Neutrophil (primary cell): ENCODE data around the gene ITPA.

Experiments used
- H3K27ac ChIP-seq: fragments of 200-600 bp; sonication (generic); 2 replicates; pipeline ENCODE4 v1.5.1; 2016; ENCODE audit warnings: mild to moderate bottlenecking, moderate library complexity
- H3K27me3 ChIP-seq: fragments of 200-600 bp; sonication (generic); 2 replicates; pipeline ENCODE4 v1.6.0; 2016; ENCODE audit warnings: mild to moderate bottlenecking
- H3K36me3 ChIP-seq: fragments of 200-600 bp; sonication (generic); 2 replicates; pipeline ENCODE4 v1.5.1; 2017
- H3K4me1 ChIP-seq, 2 experiments: fragments of 200-600 bp in 1 of 2; sonication (generic) in 1 of 2; 1 replicate in 1 of 2; 2 replicates in 1 of 2; pipeline versions ENCODE4 v1.5.1 to v1.6.1; 2013 to 2016; ENCODE audit warnings: low read depth in 1 of 2, low read length in 1 of 2, mild to moderate bottlenecking in 1 of 2, moderate library complexity in 1 of 2; ENCODE audit not compliant: control insufficient read depth in 1 of 2, insufficient read depth in 1 of 2
- H3K4me3 ChIP-seq, 2 experiments: fragments of 200-600 bp in 1 of 2; sonication (generic) in 1 of 2; 1 replicate in 1 of 2; 2 replicates in 1 of 2; pipeline ENCODE4 v1.5.1; 2013 to 2016; ENCODE audit warnings: low read depth in 1 of 2, low read length in 1 of 2, mild to moderate bottlenecking in 1 of 2, moderate library complexity in 1 of 2
- H3K9me3 ChIP-seq: fragments of 200-600 bp; sonication (generic); 2 replicates; pipeline ENCODE4 v1.5.1; 2016
- CTCF ChIP-seq: fragments of 200-600 bp; sonication (generic); IDR thresholded peaks from 2 replicates; pipeline ENCODE4 v1.5.1; 2016; ENCODE audit warnings: antibody characterized with exemption

ITPA gene

DNA sequence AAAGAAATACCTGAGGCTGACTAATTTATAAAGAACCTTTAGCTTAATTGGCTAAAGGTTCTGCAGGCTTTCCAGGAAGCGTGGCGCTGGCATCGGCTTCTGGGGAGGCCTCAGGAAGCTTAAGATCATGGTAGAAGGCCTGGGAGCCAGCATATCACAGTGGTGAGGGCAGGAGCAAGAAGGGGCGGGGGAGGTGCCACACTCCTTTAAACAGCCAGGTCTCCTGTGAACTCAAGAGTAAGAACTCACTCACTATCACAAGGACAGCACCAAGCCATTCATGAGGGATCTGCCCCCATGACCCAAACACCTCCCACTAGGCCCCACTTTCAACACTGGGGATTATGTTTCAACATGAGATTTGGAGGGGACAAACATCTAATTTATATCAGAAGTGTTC, 64.1 kb downstream of the ITPA start:
- TF ChIP-seq CTCF: no peak
- Histone ChIP-seq H3K9me3 (no peaks in the 10 kb centered on the region), H3K36me3 (peaks cover 8% of the 10 kb centered on the region), H3K27ac (no peak overlapping the region), H3K4me3 (no peak overlapping the region), H3K4me1 (no peaks in the 10 kb centered on the region), H3K27me3 (no peaks in the 10 kb centered on the region)
